Kidney (tissue), 14 donors: ENCODE results near the gene HIC2. TPM values are rescaled to one million over a fixed set of nuclear protein-coding genes. Genes with fewer than 3 reads are reported as not detected.

Experiments
- DNase-seq, 5 donors: peaks; one replicate each; pipeline ENCODE4 v3.0.0-alpha.2; 2013 to 2020
- FAIRE-seq: peaks from 2 replicates; lab custom pipeline; 2012; peaks lifted over from hg19 to GRCh38; lab: Jason Lieb, UNC
- H3K27ac ChIP-seq, 2 donors: one replicate each; pipeline ENCODE4 v1.7.0; 2013; ENCODE audit warnings: low read depth in 2 of 2, low read length in 2 of 2, inconsistent platforms in 1 of 2
- H3K27me3 ChIP-seq: one replicate; pipeline ENCODE4 v1.7.1; 2013; ENCODE audit warnings: low read length, inconsistent platforms; ENCODE audit not compliant: control insufficient read depth, insufficient read depth
- H3K36me3 ChIP-seq, 3 donors: one replicate each; pipeline versions ENCODE4 v1.7.0 to v1.7.1; 2013; ENCODE audit warnings: low read length in 3 of 3, control low read depth in 1 of 3, inconsistent platforms in 1 of 3; ENCODE audit not compliant: insufficient read depth in 3 of 3, control insufficient read depth in 2 of 3
- H3K4me1 ChIP-seq, 3 donors: one replicate each; pipeline versions ENCODE4 v1.7.0 to v1.7.1; 2013; ENCODE audit warnings: low read length in 3 of 3, inconsistent platforms in 1 of 3, low read depth in 1 of 3; ENCODE audit not compliant: control insufficient read depth in 2 of 3, insufficient read depth in 2 of 3
- H3K4me3 ChIP-seq, 3 donors: one replicate each; pipeline versions ENCODE4 v1.7.0 to v1.8.1; 2013; ENCODE audit warnings: low read length in 3 of 3, control low read depth in 1 of 3, inconsistent platforms in 1 of 3
- H3K9ac ChIP-seq, 3 donors: one replicate each; pipeline versions ENCODE4 v1.7.0 to v1.7.1; 2013; ENCODE audit warnings: low read length in 3 of 3, control low read depth in 1 of 3, inconsistent platforms in 1 of 3
- H3K9me3 ChIP-seq, 3 donors: one replicate each; pipeline versions ENCODE4 v1.7.0 to v1.7.1; 2013; ENCODE audit warnings: low read length in 3 of 3, control low read depth in 1 of 3, inconsistent platforms in 1 of 3; ENCODE audit not compliant: control insufficient read depth in 2 of 3, insufficient read depth in 1 of 3
- intact Hi-C: fragments of 100-400 bp; cut with DNase I; formaldehyde crosslinking; loops from one replicate; pipeline ENCODE4 v1.11.1; 2022
- polyA plus RNA-seq: library from polyadenylated mRNA; stranded (reverse); fragments of 350-450 nt; fragmentation: Illumina TruSeq; extraction: RNeasy Lipid Tissue Mini Kit (QIAGEN cat#74804); gene quantifications from one replicate; pipeline ENCODE4 v1.2.3, GENCODE V29; 2014; ENCODE audit warnings: low read depth, low replicate concordance; ENCODE audit not compliant: insufficient read depth
- total RNA-seq: library from RNA; stranded (reverse); fragmentation: NEBNext Ultra II Directional; extraction: Animal tissue kit (Norgen Biotek cat#: 25700); gene quantifications from one replicate; pipeline ENCODE4 v1.2.1, GENCODE V29; 2021
- TF ChIP-seq, protein P1 (sequence below): IDR thresholded peaks from 3 replicates; pipeline ENCODE4 v1.5.1; 2012; ENCODE audit warnings: mild to moderate bottlenecking, moderate library complexity, borderline replicate concordance; ENCODE audit not compliant: insufficient read depth; ENCODE audit errors: extremely low read depth
- donor health status: control.
- donor health status: control.
- donor health status: control.
- donor health status: control.
- donor health status: control.
- donor health status: DM: yes; HTN: yes; CAD: no.
- donor health status: Normal renal cell carcinoma (clear cell type).

HIC2 gene
- total and polyA plus RNA-seq, 2 donors from 2014 or later = 1.4 to 4.2 TPM

GRCh38 chr22:21446128-21446826 is 29.1 kb downstream of the HIC2 start:
- DNase-seq (peak in 2 of 5 donors; percentile 5 to 67), FAIRE-seq (no peak)
- Histone ChIP-seq H3K4me1 (peaks cover 0 to 3% (median 0%) of the 10 kb centered on the region in 3 donors), H3K9ac (no peak overlapping the region), H3K4me3 (no peak overlapping the region), H3K9me3 (no peaks in the 10 kb centered on the region), H3K27me3 (no peaks in the 10 kb centered on the region), H3K36me3 (peaks cover 0 to 9% (median 5%) of the 10 kb centered on the region in 3 donors), H3K27ac (no peak overlapping the region)
- TF ChIP-seq, protein P1, sequence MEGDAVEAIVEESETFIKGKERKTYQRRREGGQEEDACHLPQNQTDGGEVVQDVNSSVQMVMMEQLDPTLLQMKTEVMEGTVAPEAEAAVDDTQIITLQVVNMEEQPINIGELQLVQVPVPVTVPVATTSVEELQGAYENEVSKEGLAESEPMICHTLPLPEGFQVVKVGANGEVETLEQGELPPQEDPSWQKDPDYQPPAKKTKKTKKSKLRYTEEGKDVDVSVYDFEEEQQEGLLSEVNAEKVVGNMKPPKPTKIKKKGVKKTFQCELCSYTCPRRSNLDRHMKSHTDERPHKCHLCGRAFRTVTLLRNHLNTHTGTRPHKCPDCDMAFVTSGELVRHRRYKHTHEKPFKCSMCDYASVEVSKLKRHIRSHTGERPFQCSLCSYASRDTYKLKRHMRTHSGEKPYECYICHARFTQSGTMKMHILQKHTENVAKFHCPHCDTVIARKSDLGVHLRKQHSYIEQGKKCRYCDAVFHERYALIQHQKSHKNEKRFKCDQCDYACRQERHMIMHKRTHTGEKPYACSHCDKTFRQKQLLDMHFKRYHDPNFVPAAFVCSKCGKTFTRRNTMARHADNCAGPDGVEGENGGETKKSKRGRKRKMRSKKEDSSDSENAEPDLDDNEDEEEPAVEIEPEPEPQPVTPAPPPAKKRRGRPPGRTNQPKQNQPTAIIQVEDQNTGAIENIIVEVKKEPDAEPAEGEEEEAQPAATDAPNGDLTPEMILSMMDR = no peak
- intact Hi-C loops = no loop called here

- TF ChIP-seq, protein P1 = no peak
- Histone ChIP-seq H3K27ac (no peak overlapping the region), H3K4me1 (peaks cover 0 to 3% (median 0%) of the 10 kb centered on the region in 3 donors), H3K27me3 (no peaks in the 10 kb centered on the region), H3K9ac (no peak overlapping the region), H3K4me3 (no peak overlapping the region), H3K36me3 (peaks cover 0 to 9% (median 5%) of the 10 kb centered on the region in 3 donors), H3K9me3 (no peaks in the 10 kb centered on the region)
- DNase-seq (peak in 2 of 5 donors; percentile 7 to 61), FAIRE-seq (no peak)
- intact Hi-C loops = no loop called here
These were observed 29.9 kb downstream of the HIC2 start for GRCh38 chr22:21446827-21447690.

GRCh38 chr22:21447694-21448402 is 30.7 kb downstream of the HIC2 start:
- Histone ChIP-seq H3K9ac (no peak overlapping the region), H3K27me3 (no peaks in the 10 kb centered on the region), H3K27ac (no peak overlapping the region), H3K4me1 (peaks cover 0 to 3% (median 0%) of the 10 kb centered on the region in 3 donors), H3K9me3 (no peaks in the 10 kb centered on the region), H3K4me3 (no peak overlapping the region), H3K36me3 (peaks cover 0 to 9% (median 5%) of the 10 kb centered on the region in 3 donors)
- TF ChIP-seq, protein P1 = no peak
- FAIRE-seq (no peak), DNase-seq (peak in 2 of 5 donors; percentile 8 to 61)
- intact Hi-C loops = no loop called here
